Activated T-helper 1 cell treated with anti-CD3 and anti-CD28 coated beads, Interleukin-2, amount 50 U/mL, for 16 hours (primary cell): Measurements from ENCODE around the gene TP53TG3D.
"Not testable (repeated sequence)": the region's sequence is repeated elsewhere in the genome, so short reads cannot be mapped to it uniquely, and the experiment has no call there.

ENCODE experiments used
- DNase-seq, 2 donors: peaks; one replicate each; pipeline ENCODE4 v3.0.0-alpha.2; 2020; ENCODE audit warnings: low read depth in 1 of 2, low spot score in 1 of 2

Gene TP53TG3D, protein sequence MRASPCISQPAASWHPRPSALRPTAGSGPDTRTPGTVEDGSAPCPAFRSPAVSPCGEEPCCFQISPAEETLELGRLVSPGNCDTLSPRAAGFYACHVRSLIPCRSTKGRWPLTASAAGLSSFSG

DNA sequence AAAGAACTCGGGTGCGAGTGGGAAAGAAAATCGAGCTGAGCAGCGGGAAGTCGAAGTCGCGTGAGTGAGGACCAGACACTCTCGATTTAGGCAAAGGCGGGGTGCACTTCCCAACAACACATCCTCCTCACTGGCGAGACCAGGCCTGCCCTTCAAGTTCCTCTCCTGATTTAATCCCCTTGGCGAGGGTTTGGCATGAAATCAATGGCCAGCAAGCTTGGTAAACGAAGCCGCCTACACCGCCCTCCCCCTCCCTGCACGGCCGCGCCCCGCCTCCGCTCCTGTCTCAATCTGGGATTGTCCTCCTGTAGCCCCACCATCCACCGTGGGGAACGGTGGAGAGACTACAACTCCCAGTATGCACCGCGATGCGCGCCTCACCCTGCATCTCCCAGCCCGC lies at the start of gene TP53TG3D:
TSS of gene TP53TG3D (plus strand) at position 301 of the 400 bp plus-strand sequence. CDS start at position 369, 68 bp downstream.
- DNase-seq: not testable (repeated sequence)

DNA sequence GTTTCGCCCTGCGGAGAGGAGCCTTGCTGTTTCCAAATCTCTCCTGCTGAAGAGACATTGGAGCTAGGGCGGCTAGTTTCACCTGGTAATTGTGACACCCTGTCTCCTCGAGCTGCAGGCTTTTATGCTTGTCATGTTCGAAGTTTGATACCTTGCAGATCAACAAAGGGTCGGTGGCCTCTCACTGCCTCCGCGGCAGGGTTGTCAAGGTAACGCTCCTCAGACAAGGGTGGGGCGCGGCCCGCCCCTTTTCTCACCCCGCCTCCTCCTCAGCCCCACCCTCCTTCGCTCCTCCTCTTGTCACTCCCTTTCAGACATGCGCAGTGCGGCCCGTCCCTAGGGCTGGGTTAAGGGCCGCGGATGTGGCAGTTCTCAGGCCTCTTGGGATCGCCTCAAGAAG lies 421 bp downstream of the TP53TG3D start:
- not testable (repeated sequence) for DNase-seq

DNA sequence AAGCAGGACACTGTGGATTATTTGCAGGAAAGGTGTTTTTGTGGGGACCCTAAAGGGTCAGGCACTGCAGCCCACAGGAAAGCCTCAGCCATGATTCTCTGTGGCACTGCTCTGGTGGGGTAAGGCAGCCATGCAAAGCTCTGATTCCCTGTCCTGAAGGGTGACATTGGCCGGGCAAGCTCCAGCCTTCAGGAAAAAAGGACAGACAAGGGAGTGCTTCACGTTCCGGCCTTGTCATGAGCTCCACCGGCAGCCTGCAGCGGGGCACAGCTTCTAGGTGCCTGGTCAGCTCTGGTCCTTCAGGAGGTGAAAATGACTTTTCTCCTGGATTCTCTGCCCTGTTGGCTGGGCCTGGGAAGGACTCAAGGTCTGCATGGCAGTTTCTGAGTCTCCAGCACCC lies 8.4 kb downstream of the TP53TG3D start:
- DNase-seq: not testable (repeated sequence)

DNA sequence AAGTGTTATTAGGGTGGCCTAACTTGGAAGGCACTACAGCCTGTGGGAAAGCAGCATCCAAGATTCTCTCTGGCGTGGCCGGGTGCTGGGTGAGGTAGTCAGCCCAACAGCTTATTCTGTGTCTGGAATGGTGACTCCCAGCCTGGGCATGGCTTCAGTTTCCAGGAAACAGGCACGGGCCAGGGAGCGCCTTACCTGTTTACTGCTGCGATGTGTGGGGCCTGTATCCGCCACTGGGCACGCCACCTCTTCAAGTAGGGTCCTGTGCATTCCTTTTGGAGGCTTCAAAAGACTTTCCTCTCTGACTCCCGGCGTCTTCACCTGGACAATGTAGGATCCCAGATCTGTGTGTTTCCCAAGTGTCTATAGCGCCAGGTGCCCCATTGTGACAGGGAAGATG lies 10.5 kb downstream of the TP53TG3D start:
- DNase-seq: not testable (repeated sequence)

DNA sequence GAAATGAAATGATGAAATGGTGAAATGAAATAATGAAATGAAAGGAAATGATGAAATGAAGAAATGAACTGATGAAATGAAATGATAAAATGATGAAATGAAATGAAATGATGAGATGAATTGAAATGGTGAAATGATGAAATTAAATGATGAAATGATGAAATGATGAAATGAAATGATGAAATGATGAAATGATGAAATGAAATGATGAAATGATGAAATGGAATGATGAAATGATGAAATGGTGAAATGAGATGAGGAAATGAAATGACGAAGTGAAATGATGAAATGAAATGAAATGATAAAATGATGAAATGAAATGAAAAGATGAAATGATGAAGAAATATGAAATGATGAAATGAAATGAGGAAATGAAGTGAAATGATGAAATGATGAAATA lies 28.8 kb downstream of the TP53TG3D start:
- DNase-seq: not testable (repeated sequence)

DNA sequence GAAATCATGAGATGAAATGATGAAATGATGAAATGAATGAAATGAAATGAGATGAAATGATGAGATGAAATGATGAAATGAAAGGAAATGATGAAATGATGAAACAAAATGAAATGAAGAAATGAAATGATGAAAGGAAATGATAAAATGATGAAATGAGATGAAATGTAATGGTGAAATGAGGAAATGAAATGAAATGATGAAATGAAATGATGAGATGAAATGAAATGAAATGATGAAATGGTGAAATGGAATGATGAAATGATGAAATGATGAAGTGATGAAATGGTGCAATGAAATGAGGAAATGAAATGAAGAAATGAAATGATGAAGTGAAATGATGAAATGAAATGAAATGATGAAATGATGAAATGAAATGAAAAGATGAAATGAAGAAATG lies 29.9 kb downstream of the TP53TG3D start:
- DNase-seq: not testable (repeated sequence)

DNA sequence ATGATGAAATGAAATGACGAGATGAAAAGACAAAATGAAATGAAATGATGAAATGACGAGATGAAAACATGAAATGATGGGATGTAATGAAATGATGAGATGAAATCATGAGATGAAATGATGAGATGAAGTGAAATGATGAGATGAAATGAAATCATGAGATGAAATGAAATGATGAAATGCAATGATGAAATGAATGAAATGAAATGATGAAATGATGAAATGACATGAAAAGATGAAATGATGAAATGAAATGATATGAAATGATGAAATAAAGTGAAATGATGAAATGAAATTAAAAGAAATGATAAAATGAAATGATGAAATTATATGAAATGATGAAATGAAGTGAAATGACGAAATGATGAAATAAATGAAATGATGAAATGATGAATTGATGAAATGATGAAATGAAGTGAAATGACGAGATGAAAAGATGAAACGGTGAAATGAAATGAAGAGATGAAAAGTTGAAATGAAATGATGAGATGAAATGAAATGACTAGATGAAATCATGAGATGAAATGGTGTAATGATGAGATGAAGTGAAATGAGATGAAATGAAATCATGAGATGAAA lies 30.9 kb downstream of the TP53TG3D start:
- DNase-seq: not testable (repeated sequence)

DNA sequence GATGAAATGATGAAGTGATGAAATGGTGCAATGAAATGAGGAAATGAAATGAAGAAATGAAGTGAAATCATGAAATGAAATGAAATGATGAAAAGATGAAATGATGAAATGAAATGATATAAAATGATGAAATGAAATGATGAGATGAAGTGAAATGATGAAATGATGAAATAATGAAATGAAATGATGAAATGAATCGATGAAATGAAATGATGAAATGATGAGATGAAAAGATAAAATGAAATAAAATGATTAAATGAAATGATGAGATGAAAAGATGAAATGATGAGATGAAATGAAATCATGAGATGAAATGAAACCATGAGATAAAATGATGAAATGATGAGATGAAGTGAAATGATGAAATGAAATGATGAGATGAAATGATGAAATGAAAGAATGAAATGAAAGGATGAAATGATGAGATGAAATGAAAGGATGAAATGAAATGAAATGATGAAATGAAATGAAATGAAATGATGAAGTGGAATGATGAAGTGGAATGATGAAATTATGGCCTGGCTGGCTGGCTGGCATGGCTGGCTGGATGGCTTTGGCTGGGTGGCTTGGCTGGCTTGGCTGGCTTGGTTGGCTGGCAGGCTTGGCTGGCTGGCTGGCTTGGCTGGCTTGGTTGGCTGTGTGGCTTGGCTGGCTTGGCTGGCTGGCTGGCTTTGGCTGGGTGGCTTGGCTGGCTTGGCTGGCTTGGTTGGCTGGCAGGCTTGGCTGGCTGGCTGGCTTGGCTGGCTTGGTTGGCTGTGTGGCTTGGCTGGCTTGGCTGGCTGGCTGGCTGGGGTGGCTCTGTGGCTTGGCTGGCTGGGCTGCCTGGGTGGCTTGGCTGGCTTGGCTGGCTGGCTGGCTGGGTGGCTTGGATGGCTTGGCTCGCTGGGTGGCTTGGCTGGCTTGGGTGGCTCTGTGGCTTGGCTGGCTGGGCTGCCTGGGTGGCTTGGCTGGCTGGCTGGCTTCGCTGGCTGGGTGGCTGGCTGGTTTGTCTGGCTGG lies 32.0 kb downstream of the TP53TG3D start:
- not testable (repeated sequence) for DNase-seq

DNA sequence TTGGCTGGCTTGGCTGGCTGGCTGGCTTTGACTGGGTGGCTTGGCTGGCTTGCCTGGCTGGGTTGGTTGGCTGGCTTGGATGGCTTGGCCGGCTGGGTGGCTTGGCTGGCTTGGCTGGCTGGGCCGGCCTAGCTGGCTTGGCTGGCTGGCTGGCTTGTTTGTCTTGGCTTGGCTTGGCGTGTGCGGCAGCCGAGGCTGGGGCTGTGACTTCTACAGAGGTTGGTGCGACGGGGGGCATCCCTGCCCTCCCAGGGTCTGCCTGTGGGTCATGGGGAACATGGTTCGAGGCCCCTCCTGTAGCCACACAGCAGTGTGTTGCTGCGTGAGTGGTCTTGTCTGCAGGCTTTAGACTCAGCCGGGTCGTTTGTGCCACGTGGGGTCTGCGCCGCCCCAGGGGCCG lies 33.1 kb downstream of the TP53TG3D start:
- DNase-seq: not testable (repeated sequence)

DNA sequence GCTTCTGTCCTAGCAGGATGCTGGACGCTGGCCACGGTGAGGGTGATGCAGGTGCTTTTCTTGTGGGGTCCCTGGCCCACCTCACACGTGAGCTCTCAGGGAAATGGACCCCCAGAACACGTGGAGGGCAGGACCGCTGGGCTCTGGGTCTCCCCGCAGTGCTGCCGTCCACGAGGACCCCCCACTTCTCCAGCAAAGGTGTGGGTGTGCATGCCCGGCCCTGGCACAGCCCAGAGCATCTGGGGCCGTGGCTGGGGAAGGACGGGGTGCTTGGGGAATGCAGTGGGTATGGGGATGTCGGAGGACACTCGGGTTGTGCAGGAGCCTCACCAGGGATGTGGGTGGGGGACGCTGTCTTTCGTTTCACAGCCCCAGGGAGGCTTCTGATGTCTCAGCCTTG lies 34.7 kb downstream of the TP53TG3D start:
- not testable (repeated sequence) for DNase-seq

DNA sequence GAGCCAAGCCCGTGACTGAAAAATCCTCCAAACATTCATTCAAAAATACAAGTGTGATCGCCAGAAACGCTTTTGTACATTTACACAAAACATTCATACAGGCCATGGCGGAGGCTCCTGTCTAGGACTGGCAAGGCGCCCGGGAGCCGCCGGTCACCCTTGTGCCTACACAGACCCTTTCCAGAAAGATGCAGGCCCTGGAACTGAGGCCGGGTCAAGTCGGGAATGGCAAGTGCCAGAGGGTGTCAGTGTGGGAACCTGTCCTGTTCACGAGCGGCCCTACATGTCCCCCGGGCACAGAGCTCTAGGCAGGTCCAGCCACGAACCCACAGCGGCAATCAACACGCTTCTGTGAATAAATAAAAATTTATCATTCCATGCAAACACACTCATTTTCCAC lies 36.1 kb downstream of the TP53TG3D start:
- DNase-seq: not testable (repeated sequence)

DNA sequence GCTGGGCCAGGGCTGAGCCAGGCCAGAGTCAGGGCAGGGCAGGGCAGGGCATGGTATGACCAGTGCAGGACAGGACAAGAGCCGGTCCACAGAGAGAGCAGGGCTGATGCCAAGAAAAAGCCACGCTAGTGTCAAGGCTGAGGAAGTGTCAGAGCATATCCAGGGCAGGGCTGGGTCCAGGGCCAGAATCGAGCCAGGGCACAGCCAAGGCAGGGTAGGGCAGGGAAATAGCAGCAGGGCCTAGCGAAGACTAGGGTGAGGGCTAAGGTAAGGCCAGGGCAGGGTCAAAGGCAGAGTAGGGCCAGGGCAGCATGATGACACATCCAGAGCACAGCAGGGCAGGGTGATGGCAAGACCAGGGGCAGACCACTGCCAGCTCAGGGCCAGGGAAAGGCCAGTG lies 49.7 kb downstream of the TP53TG3D start:
- DNase-seq: not testable (repeated sequence)
